NB4 (cell line): ENCODE results near the gene NEMP1.
A peak's percentile ranks its signal among the peaks of the same experiment; 100 is the strongest.

Experiments used
- DNase-seq: peaks from one replicate; pipeline ENCODE4 v3.0.0; 2010; ENCODE audit warnings: low read depth
- H3K4me3 ChIP-seq: one replicate; pipeline ENCODE4 v1.5.1; 2011; ENCODE audit warnings: mild to moderate bottlenecking, low read depth, low read length, moderate library complexity
- CTCF ChIP-seq: IDR thresholded peaks from one replicate; pipeline ENCODE4 v1.5.1; 2012; ENCODE audit warnings: low read depth, low read length
- MAX ChIP-seq: IDR thresholded peaks from 2 replicates; pipeline ENCODE4 v1.6.1; 2011; ENCODE audit warnings: low read depth, low read length
- MYC ChIP-seq: IDR thresholded peaks from 2 replicates; pipeline ENCODE4 v1.6.1; 2011; ENCODE audit warnings: low read depth, low read length
- POLR2A ChIP-seq: IDR thresholded peaks from 2 replicates; pipeline ENCODE4 v1.6.1; 2011; ENCODE audit warnings: mild to moderate bottlenecking; ENCODE audit not compliant: insufficient read length; ENCODE audit errors: extremely low read depth

NEMP1 gene

GRCh38 chr12:57089271-57090245 is 11.0 kb upstream of the NEMP1 start:
- H3K4me3 ChIP-seq: peak overlapping the region; percentile 82
- DNase-seq: peak; percentile 93

GRCh38 chr12:57088354-57089270 is 10.0 kb upstream of the NEMP1 start, which contains the start of gene NAB2:
Gene NAB2, plus strand, starts transcription at chr12:57089114. Its CDS starts 158 bp downstream, at chr12:57089272.
- H3K4me3 ChIP-seq: peak within 1 kb of the TSS; percentile 82
- DNase-seq: peak; percentile 99
- no peak for TF ChIP-seq CTCF
- TF ChIP-seq POLR2A: peak; percentile 73
- TF ChIP-seq MAX: peak; percentile 90
- TF ChIP-seq MYC: peak; percentile 89

More at GRCh38 chr12:57089271-57090245, 11.0 kb upstream of the NEMP1 start:
- TF ChIP-seq CTCF (no peak), POLR2A (peak; percentile 13), MYC (0 out of 2 replicates have a peak, but pooled peaks have one; percentile 2), MAX (0 out of 2 replicates have a peak, but pooled peaks have one; percentile 3)

GRCh38 chr12:57087691-57088353 is 9.2 kb upstream of the NEMP1 start:
- TF ChIP-seq MYC: peak; percentile 78
- no peak for TF ChIP-seq CTCF
- peak; percentile 60 for TF ChIP-seq POLR2A
- peak; percentile 54 for TF ChIP-seq MAX
- peak overlapping the region; percentile 74 for H3K4me3 ChIP-seq
- DNase-seq: peak; percentile 98

- DNase-seq: peak; percentile 92
- peak overlapping the region; percentile 74 for H3K4me3 ChIP-seq
- peak; percentile 43; the same call in 1 of the 2 replicates for TF ChIP-seq MYC
- TF ChIP-seq CTCF: no peak
- peak; percentile 47 for TF ChIP-seq MAX
- no peak for TF ChIP-seq POLR2A
These were observed 8.6 kb upstream of the NEMP1 start for GRCh38 chr12:57087010-57087690.
